Measurements from ENCODE around the gene POLK. TPM values are rescaled to one million over a fixed set of nuclear protein-coding genes. Genes with fewer than 3 reads are reported as not detected.

POLK gene
- total RNA-seq, 1 experiment from 2014 or later = 9.0 TPM

DNA sequence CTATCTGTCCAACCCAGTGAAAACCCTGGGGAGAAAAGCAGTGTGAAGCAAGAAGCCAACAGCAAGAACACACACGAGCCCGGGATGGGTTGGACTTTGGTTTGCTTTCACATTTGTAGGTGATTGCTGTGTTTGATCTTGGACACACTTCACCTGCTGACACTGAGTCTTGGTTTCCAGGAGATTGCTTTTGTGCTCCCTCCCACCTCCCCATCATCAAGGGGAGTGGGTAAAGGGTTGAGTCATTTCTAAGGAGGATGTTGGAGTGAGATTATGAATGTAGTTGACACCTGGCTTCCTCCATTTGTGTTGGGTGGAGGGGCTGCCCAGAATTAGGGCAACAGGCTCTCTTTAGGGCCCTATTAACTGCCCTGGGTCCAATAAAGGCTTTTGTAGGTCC is 137.0 kb downstream of the POLK start:
- no peaks in the 10 kb centered on the region for H3K27me3 ChIP-seq (ENCODE audit: low read length)
- peaks cover 11% of the 10 kb centered on the region for H3K4me1 ChIP-seq (ENCODE audit: insufficient read depth, low read length)
- H3K4me3 ChIP-seq (ENCODE audit: low read length) = no peak overlapping the region
- H3K36me3 ChIP-seq (ENCODE audit: low read depth, low read length) = no peaks in the 10 kb centered on the region
- no peaks in the 10 kb centered on the region for H3F3A ChIP-seq (ENCODE audit: low read length, unreplicated experiment)
- no peaks in the 10 kb centered on the region for H4K20me1 ChIP-seq (ENCODE audit: low read length)
- H3K9me3 ChIP-seq (ENCODE audit: low read length) = no peaks in the 10 kb centered on the region
- no peaks in the 10 kb centered on the region for H3K9me2 ChIP-seq (replicated peaks; ENCODE audit: low read length)
- DNase-seq (no peak), ATAC-seq (no peak)
- TF ChIP-seq EZH2phosphoT487 (IDR thresholded peaks at IDR 0.05; ENCODE audit: borderline replicate concordance, low read length) = no peak
- TF ChIP-seq, protein P1, sequence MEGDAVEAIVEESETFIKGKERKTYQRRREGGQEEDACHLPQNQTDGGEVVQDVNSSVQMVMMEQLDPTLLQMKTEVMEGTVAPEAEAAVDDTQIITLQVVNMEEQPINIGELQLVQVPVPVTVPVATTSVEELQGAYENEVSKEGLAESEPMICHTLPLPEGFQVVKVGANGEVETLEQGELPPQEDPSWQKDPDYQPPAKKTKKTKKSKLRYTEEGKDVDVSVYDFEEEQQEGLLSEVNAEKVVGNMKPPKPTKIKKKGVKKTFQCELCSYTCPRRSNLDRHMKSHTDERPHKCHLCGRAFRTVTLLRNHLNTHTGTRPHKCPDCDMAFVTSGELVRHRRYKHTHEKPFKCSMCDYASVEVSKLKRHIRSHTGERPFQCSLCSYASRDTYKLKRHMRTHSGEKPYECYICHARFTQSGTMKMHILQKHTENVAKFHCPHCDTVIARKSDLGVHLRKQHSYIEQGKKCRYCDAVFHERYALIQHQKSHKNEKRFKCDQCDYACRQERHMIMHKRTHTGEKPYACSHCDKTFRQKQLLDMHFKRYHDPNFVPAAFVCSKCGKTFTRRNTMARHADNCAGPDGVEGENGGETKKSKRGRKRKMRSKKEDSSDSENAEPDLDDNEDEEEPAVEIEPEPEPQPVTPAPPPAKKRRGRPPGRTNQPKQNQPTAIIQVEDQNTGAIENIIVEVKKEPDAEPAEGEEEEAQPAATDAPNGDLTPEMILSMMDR (conservative IDR thresholded peaks at IDR 0.05; ENCODE audit: low read depth, low read length) = no peak
- TF ChIP-seq EZH2 (IDR thresholded peaks at IDR 0.05; ENCODE audit: low read length, unreplicated experiment) = no peak
- ChIA-PET POLR2A (ENCODE audit: unreplicated experiment) (no interaction called here), CTCF (no interaction called here)
- H2AFZ ChIP-seq (ENCODE audit: low read length) = no peak overlapping the region
- H3K79me2 ChIP-seq (ENCODE audit: low read length) = no peaks in the 10 kb centered on the region
- BruUV-seq (replicated peaks) = no TSS peak
- H3K9ac ChIP-seq (ENCODE audit: low read length) = no peak overlapping the region
- no peak overlapping the region for H3K4me2 ChIP-seq (ENCODE audit: low read length)
- intact Hi-C loops (cut with micrococcal nuclease) = no loop called here
- no peak overlapping the region for H3K27ac ChIP-seq (ENCODE audit: low read length)

Other genes with a start within 250 kb of the POLK start
- gene HMGCR, start 174.7 kb upstream of the POLK start, total RNA-seq (2014; rRNA removed) = 19.9 and 22.0 TPM in 2 replicates
- 5.6 and 6.5 TPM in 2 replicates for gene CERT1, start 262 bp upstream of the POLK start, total RNA-seq (2014; rRNA removed)
- gene ANKDD1B, start 99.6 kb downstream of the POLK start, total RNA-seq (2014; rRNA removed) = 0.04 TPM in 1 of 2 replicates, not detected in the other
- 8.1 and 9.7 TPM in 2 replicates for gene POC5, start 205.5 kb downstream of the POLK start, total RNA-seq (2014; rRNA removed)